Fibroblast of pulmonary artery (primary cell): ENCODE data around the gene GNAZ.

Source experiments
- DNase-seq: peaks from one replicate; pipeline ENCODE4 v3.0.0-alpha.2; 2010; ENCODE audit warnings: low read depth
- H3K4me3 ChIP-seq: replicated peaks from 2 replicates; pipeline ENCODE4 v1.5.1; 2011; ENCODE audit warnings: low read depth, mild to moderate bottlenecking, control low read depth, low read length, moderate library complexity
- CTCF ChIP-seq: IDR thresholded peaks from 2 replicates; pipeline ENCODE4 v1.5.1; 2011; ENCODE audit warnings: mild to moderate bottlenecking, control low read depth, low read length, inconsistent platforms; ENCODE audit errors: missing control alignments

Gene GNAZ

GRCh38 chr22:23137468-23137867 is 67.1 kb downstream of the GNAZ start:
- H3K4me3 ChIP-seq = no peak overlapping the region
- TF ChIP-seq CTCF = no peak
- DNase-seq = no peak

GRCh38 chr22:23137905-23138561 is 67.7 kb downstream of the GNAZ start:
- H3K4me3 ChIP-seq = no peak overlapping the region
- no peak for TF ChIP-seq CTCF
- DNase-seq = no peak

DNA sequence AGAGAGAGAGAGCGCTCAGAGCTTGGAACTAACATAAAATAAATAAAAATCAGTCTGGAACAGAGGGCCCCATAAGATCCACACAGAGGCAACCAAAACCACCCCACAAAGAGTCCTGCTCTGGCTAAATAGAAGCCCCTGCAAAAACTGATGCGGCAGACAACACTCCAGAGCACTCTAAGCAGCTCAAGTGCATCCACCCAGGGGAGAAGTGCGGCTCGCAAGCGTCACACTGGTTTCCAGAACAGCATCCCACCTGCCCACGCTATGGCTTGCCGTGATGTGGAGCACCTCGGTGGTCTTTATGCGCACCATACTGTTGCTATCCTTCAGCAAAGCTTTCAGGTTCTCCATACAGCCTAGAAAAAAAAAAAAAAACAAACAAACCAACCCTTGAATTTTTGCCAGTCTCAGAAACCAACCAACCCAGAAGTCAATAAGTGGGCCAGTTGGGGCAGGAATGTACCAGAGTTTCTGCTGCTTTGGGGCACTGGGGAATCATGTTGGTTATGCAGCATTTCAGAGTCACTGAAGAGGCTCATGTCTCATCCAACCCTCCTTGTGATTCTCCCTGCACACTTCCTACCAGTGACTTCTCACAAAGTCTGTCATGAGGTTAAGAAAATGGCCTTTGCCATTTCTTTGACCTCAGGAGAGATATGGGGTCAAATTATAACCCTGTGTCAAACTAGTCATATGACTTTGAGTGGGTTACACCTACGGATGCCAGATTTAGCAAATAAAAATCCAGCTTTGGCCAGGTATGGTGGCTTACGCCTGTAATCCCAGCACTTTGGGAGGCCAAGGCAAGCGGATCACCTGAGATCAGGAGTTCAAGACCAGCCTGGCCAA is 68.5 kb downstream of the GNAZ start:
- H3K4me3 ChIP-seq = no peak overlapping the region
- TF ChIP-seq CTCF = no peak

DNA sequence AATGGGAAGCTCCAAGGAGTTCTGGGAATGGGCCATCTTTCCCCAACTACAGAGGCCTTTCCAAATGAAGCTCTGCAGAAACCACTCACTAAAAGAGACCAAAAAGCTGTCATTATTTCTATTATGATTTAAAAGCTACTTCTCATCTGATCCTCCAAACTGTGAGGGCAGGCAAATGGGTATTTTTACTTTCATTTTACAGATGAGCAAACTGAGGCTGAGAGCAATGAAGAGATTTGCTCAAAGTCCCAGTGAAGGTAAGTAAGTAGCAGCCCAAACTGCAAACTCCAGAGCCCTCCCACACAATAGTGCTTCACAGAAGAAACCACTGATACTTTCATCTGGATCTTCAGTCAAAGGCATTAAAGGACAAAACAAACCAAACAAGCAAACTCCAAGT is 70.1 kb downstream of the GNAZ start:
- TF ChIP-seq CTCF = no peak
- no peak overlapping the region for H3K4me3 ChIP-seq
- DNase-seq = no peak

More for the DNA sequence above, 68.5 kb downstream of the GNAZ start:
- DNase-seq = no peak

GRCh38 chr22:23142546-23143105 is 72.3 kb downstream of the GNAZ start:
- no peak for TF ChIP-seq CTCF
- H3K4me3 ChIP-seq = no peak overlapping the region
- DNase-seq = no peak

- TF ChIP-seq CTCF = no peak
- no peak for DNase-seq
Measured at GRCh38 chr22:23143119-23143518, 72.8 kb downstream of the GNAZ start.

More at GRCh38 chr22:23143119-23143518, 72.8 kb downstream of the GNAZ start:
- H3K4me3 ChIP-seq = no peak overlapping the region
